Measurements from ENCODE around the gene MYO10. TPM values are rescaled to one million over a fixed set of nuclear protein-coding genes. Genes with fewer than 3 reads are reported as not detected.
A peak's percentile ranks its signal among the peaks of the same experiment; 100 is the strongest.

Gene MYO10
- total RNA-seq, 1 donor from 2014 or later = 20.0 TPM

GRCh38 chr5:16936989-16937438, 926 bp upstream of the MYO10 start:
- peak overlapping the region; percentile 56 to 88 for H3K4me3 ChIP-seq

DNA sequence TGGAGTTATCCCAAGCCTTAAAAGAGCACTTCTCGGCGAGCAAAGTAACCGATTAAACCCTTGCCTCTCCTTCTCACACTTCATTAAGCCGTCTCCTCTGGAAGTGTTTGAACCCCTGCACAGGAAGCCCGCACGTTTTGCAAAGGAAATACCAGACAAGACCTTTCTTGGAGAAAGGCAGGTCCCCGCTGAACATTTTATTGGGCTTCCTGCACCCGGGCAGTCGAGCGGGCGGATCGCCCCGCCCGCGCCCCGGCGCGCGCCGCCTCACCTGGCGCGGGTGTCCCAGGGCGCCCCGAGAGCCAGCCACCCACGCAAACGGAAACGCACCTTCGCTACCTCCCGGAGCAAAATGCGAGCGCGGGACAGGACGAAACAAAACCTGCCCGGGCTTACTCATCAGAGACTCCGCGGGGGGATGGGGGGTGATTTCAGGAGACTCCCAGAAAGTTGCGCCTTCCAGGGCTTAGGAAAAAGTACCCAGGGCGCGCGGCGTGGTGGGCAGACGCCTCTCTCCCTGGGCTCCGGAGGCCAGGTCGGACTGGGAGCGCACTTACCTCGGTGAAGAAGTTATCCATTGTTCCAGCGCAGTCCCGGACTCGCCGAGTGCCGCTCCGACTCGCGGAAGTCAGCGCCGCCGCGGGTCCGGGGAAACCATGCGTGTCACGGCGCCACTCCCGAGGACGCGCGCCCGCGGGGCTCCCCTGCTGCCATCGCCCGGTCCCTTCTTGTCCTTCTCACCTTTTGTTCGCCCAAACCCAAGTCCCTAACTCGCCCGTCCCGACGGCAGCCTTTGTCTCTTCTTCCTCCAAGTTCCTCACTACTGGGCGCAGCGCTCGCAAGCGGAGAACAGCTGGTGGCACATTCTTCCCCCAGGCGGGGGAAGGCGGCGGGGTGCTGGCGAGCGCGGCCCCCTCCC, 598 bp downstream of the MYO10 start:
- peak overlapping the region; percentile 56 to 88 for H3K4me3 ChIP-seq
- no peaks in the 10 kb centered on the region for H3K4me1 ChIP-seq
- intact Hi-C loops (cut with DNase I) = loop anchor here (2.0 to 5.0 kb wide), 4 partner anchors 48 to 252 kb away; no protein-coding TSS in a partner anchor
- TF ChIP-seq CTCF (IDR thresholded peaks at IDR 0.05) = no peak
- no peaks in the 10 kb centered on the region for H3K36me3 ChIP-seq
- H3K9me3 ChIP-seq = no peaks in the 10 kb centered on the region
- no peaks in the 10 kb centered on the region for H3K27me3 ChIP-seq
- DNase-seq (ENCODE audit: low spot score in 2 of 2) = peak in 1 of 2 donors; percentile 72
- H3K27ac ChIP-seq = peak overlapping the region; percentile 55 to 56

More at GRCh38 chr5:16936989-16937438, 926 bp upstream of the MYO10 start:
- intact Hi-C loops (cut with DNase I) = loop anchor here (2.0 to 5.0 kb wide), 4 partner anchors 50 to 250 kb away; no protein-coding TSS in a partner anchor
- H3K9me3 ChIP-seq = no peaks in the 10 kb centered on the region
- no peak overlapping the region for H3K27ac ChIP-seq
- no peak for TF ChIP-seq CTCF (IDR thresholded peaks at IDR 0.05)
- no peaks in the 10 kb centered on the region for H3K27me3 ChIP-seq
- no peaks in the 10 kb centered on the region for H3K36me3 ChIP-seq
- no peaks in the 10 kb centered on the region for H3K4me1 ChIP-seq
- no peak for DNase-seq (ENCODE audit: low spot score in 2 of 2)

- DNase-seq (ENCODE audit: low spot score in 2 of 2) = no peak
- no peaks in the 10 kb centered on the region for H3K9me3 ChIP-seq
- no peaks in the 10 kb centered on the region for H3K36me3 ChIP-seq
- peak overlapping the region; percentile 56 to 88 for H3K4me3 ChIP-seq
- no peaks in the 10 kb centered on the region for H3K27me3 ChIP-seq
- no peak overlapping the region for H3K27ac ChIP-seq
- intact Hi-C loops (cut with DNase I) = loop anchor here (5.0 kb wide), 3 partner anchors 47 to 253 kb away; no protein-coding TSS in a partner anchor
- no peak for TF ChIP-seq CTCF (IDR thresholded peaks at IDR 0.05)
- no peaks in the 10 kb centered on the region for H3K4me1 ChIP-seq
These were observed 1.4 kb downstream of the MYO10 start for GRCh38 chr5:16934677-16935153.

- Histone ChIP-seq H3K4me3 (peak overlapping the region; percentile 56 to 88), H3K4me1 (no peaks in the 10 kb centered on the region), H3K27ac (no peak overlapping the region), H3K27me3 (no peaks in the 10 kb centered on the region), H3K36me3 (no peaks in the 10 kb centered on the region), H3K9me3 (no peaks in the 10 kb centered on the region)
- peak in 1 of 2 donors; percentile 66 for DNase-seq (ENCODE audit: low spot score in 2 of 2)
- intact Hi-C loops (cut with DNase I) = no loop called here
- peak; percentile 50 to 66 (median 50) for TF ChIP-seq CTCF (IDR thresholded peaks at IDR 0.05)
These were observed 2.0 kb downstream of the MYO10 start for GRCh38 chr5:16934123-16934522.

- H3K4me3 ChIP-seq = peak overlapping the region in 1 of 2 donors; percentile 56
- no peak overlapping the region for H3K27ac ChIP-seq
- H3K4me1 ChIP-seq = no peaks in the 10 kb centered on the region
- no peak for DNase-seq (ENCODE audit: low spot score in 2 of 2)
- no peaks in the 10 kb centered on the region for H3K27me3 ChIP-seq
- no peaks in the 10 kb centered on the region for H3K36me3 ChIP-seq
- TF ChIP-seq CTCF (IDR thresholded peaks at IDR 0.05) = no peak
- H3K9me3 ChIP-seq = no peaks in the 10 kb centered on the region
- intact Hi-C loops (cut with DNase I) = no loop called here
These were observed 2.8 kb downstream of the MYO10 start for GRCh38 chr5:16933337-16933736.
